Testis (tissue), 3 donors: Measurements from ENCODE around the gene IFIT1. TPM values are rescaled to one million over a fixed set of nuclear protein-coding genes. Genes with fewer than 3 reads are reported as not detected.
"Not testable (repeated sequence)": the region's sequence is repeated elsewhere in the genome, so short reads cannot be mapped to it uniquely, and the experiment has no call there.

Experiments
- DNase-seq: peaks from one replicate; pipeline ENCODE4 v3.0.0-alpha.2; 2019
- H3K27ac ChIP-seq, 2 donors: fragments of 200-600 bp; sonication (generic); one replicate each; pipeline ENCODE4 v1.5.1; 2019
- H3K27me3 ChIP-seq: fragments of 200-600 bp; sonication (generic); one replicate; pipeline ENCODE4 v1.5.1; 2019
- H3K36me3 ChIP-seq: fragments of 200-600 bp; sonication (generic); one replicate; pipeline ENCODE4 v1.5.1; 2017; ENCODE audit warnings: low read depth; ENCODE audit errors: missing control alignments
- H3K4me1 ChIP-seq: fragments of 200-600 bp; sonication (generic); one replicate; pipeline ENCODE4 v1.5.1; 2019
- H3K4me3 ChIP-seq, 2 donors: fragments of 200-600 bp; sonication (generic); one replicate each; pipeline ENCODE4 v1.5.1; 2017 to 2019
- H3K9me3 ChIP-seq: fragments of 200-600 bp; sonication (generic); one replicate; pipeline ENCODE4 v1.5.1; 2017
- CTCF ChIP-seq, 3 experiments: fragments of 450-650 bp in 2 of 3; fragments of 200-600 bp in 1 of 3; sonication (generic) in 1 of 3; IDR thresholded peaks; one replicate each; pipeline ENCODE4 v1.5.1; 2016 to 2019; ENCODE audit warnings: antibody characterized with exemption in 3 of 3, mild to moderate bottlenecking in 2 of 3, moderate library complexity in 1 of 3
- POLR2A ChIP-seq: fragments of 450-650 bp; IDR thresholded peaks from one replicate; pipeline ENCODE4 v1.6.1; 2017; ENCODE audit warnings: antibody characterized with exemption, mild to moderate bottlenecking, moderate library complexity
- WGBS, 2 donors: methylation state at CpG; one replicate each; pipeline ENCODE4 v1.1.5; 2018; 5-methylcytosine and 5-hydroxymethylcytosine counted together
- intact Hi-C: fragments of 100-400 bp; cut with DNase I; formaldehyde crosslinking; loops from one replicate; pipeline ENCODE4 v1.15.1; 2023; ENCODE audit warnings: low total_unique reads
- polyA plus RNA-seq: library from polyadenylated mRNA; stranded (reverse); fragments of 350-450 nt; fragmentation: Illumina TruSeq; extraction: RNeasy Lipid Tissue Mini Kit (QIAGEN cat#74804); gene quantifications from one replicate; pipeline ENCODE4 v1.2.3, GENCODE V29; 2014; ENCODE audit warnings: low read depth, low replicate concordance; ENCODE audit not compliant: insufficient read depth
- total RNA-seq, 2 donors: library from RNA; depleted of rRNA; stranded (reverse); fragments of >200 nt; gene quantifications; one replicate each; pipeline ENCODE4 v1.2.3, GENCODE V29; 2016

IFIT1 gene
- total and polyA plus RNA-seq, 3 donors from 2014 or later, result 13.1 to 15.3 (median 14.8) TPM

GRCh38 chr10:89411135-89411534 lies 18.7 kb downstream of the IFIT1 start:
- intact Hi-C loops, result not testable (repeated sequence)

GRCh38 chr10:89412276-89412675 lies 19.9 kb downstream of the IFIT1 start:
- H3K4me3 ChIP-seq, H3K9me3 ChIP-seq, H3K27ac ChIP-seq, H3K36me3 ChIP-seq, DNase-seq, H3K4me1 ChIP-seq, intact Hi-C loops, H3K27me3 ChIP-seq: not testable (repeated sequence)
- 85 to 95% methylated on average over 10 of the region's 10 CpGs for WGBS, 2 donors

More at GRCh38 chr10:89411135-89411534, 18.7 kb downstream of the IFIT1 start:
- not testable (repeated sequence) for H3K36me3 ChIP-seq, H3K4me1 ChIP-seq, DNase-seq, H3K27me3 ChIP-seq, H3K27ac ChIP-seq, H3K9me3 ChIP-seq, H3K4me3 ChIP-seq
- 82 to 88% methylated on average over 2 of the region's 2 CpGs for WGBS, 2 donors

DNA sequence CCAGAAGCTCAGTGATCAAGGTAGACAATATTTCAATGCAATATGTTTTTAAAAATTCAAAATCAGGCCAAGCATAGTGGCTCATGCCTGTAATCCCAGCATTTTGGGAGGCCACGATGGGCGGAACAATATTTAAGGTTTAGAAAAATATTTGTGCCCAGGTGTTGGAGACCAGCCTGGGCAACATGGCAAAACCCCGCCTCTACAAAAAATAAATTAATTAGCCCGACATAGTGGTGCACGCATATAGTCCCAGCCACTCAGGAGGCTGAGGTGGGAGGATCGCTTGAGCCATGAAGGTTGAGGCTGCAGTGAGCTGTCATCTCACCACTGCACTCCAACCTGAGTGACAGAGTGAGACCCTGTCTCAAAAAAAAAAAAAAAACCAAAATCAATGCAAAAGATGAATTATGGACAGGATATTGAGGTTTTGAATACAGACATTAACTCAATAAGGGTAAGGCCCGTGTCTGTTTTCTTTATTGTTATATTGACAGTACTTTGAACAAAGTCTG lies 21.0 kb downstream of the IFIT1 start:
- WGBS, 2 donors, result 65 to 89% methylated on average over 7 of the region's 7 CpGs
- TF ChIP-seq CTCF (IDR thresholded peaks at IDR 0.05) (no peak), POLR2A (no peak)
- H3K36me3 ChIP-seq, result no peaks in the 10 kb centered on the region
- H3K27ac ChIP-seq, result peak overlapping the region; percentile 99
- no peak for DNase-seq
- intact Hi-C loops, result no loop called here
- H3K4me3 ChIP-seq, result peak overlapping the region in 1 of 2 donors; percentile 94
- peaks cover 6% of the 10 kb centered on the region for H3K4me1 ChIP-seq
- H3K9me3 ChIP-seq, result no peaks in the 10 kb centered on the region
- H3K27me3 ChIP-seq, result no peaks in the 10 kb centered on the region

- 0% methylated on average over 48 of the region's 48 CpGs for WGBS, 2 donors
- Histone ChIP-seq H3K36me3 (no peaks in the 10 kb centered on the region), H3K4me3 (peak within 1 kb of the TSS; percentile 81 to 94), H3K9me3 (no peaks in the 10 kb centered on the region), H3K27me3 (no peaks in the 10 kb centered on the region), H3K27ac (peak within 1 kb of the TSS; percentile 99), H3K4me1 (peaks cover 6% of the 10 kb centered on the region)
- TF ChIP-seq CTCF (IDR thresholded peaks at IDR 0.05) (no peak), POLR2A (peak; percentile 26)
- peak; percentile 88 for DNase-seq
- intact Hi-C loops, result no loop called here
Measured at GRCh38 chr10:89414146-89414878, 21.9 kb downstream of the IFIT1 start, which contains the start of gene IFIT5. IFIT5 (plus strand) TSS chr10:89414568; CDS start chr10:89414799, 231 bp downstream.

DNA sequence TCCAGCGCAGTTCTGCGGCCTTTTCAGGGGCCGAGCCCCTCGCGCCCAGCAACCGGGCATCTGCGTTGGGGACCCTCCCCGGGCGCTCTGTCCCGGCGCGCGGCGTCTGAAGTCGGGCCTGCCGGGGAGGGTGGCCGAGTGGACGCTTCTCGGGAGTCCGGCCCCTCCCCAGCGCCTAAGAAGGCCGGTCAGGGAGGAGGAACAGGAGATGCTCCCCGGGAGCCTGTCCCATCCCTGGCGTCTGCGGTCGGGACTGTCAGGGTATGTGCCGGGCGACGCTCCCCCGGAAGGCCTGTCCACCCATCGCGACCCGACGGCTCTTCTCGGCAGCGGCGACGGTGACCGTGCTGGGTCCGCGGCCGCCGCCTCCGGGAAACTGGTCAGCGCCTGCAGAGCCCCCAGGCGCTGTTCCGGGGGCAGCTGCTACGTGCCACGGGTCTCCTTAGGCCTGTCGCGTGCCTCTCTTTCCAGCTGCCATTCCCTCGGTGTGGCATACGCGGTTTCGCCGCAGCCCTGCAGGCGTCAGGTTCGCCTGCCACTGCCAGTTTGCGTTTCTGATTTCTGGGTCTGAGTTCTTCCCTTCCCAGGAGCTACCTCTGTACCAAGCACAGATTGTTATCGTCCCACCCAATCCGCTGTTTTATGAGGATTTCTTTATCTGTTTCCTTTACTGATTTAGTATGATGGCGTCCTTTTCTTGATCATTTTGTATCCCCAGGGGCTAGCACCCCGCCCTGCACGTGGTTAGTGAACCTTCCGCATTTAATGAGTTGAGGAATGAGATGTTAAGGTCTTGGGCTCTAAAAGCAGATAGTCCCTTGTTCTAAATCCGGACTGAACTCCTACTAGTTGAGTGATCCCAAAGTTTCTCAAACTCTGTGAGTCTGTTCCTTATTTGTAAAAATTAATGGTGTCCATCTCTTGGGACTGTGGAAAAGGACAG lies 22.7 kb downstream of the IFIT1 start:
- H3K4me1 ChIP-seq, result peaks cover 6% of the 10 kb centered on the region

More for the DNA sequence above, 22.7 kb downstream of the IFIT1 start:
- DNase-seq, result peak; percentile 57
- Histone ChIP-seq H3K27me3 (no peaks in the 10 kb centered on the region), H3K4me3 (peak overlapping the region; percentile 81 to 94), H3K36me3 (no peaks in the 10 kb centered on the region), H3K9me3 (no peaks in the 10 kb centered on the region), H3K27ac (peak overlapping the region; percentile 99)
- intact Hi-C loops, result no loop called here
- 1% methylated on average over 25 to 51 of the region's 66 CpGs for WGBS, 2 donors
- TF ChIP-seq CTCF (IDR thresholded peaks at IDR 0.05) (no peak), POLR2A (no peak)
